ENCODE measurements around the gene FCHSD2.

GRCh38 chr11:72930008-72930407 lies 212.1 kb downstream of the FCHSD2 start:
- TF ChIP-seq REST (IDR thresholded peaks at IDR 0.05; ENCODE audit: borderline replicate concordance) (no peak), REST (CRISPR knock-in tag; IDR thresholded peaks at IDR 0.05; ENCODE audit: low read depth) (no peak), CTCF (IDR thresholded peaks at IDR 0.05 in 2 of 3, conservative IDR thresholded peaks at IDR 0.05 in 1 of 3; ENCODE audit: insufficient read depth in 2 of 3, low read depth in 1 of 3, low read length in 3 of 3) (no peak), TCF7 (IDR thresholded peaks at IDR 0.05; ENCODE audit: borderline replicate concordance) (no peak), MAFF (IDR thresholded peaks at IDR 0.05; ENCODE audit: low read length) (no peak), CREB1 (IDR thresholded peaks at IDR 0.05) (no peak), CREB1 (CRISPR knock-in tag; IDR thresholded peaks at IDR 0.05) (no peak), NR3C1 (CRISPR knock-in tag; IDR thresholded peaks at IDR 0.05) (no peak), VEZF1 (CRISPR knock-in tag; IDR thresholded peaks at IDR 0.05) (no peak), EP300 (IDR thresholded peaks at IDR 0.05; ENCODE audit: low read length) (no peak), PHB (CRISPR knock-in tag; IDR thresholded peaks at IDR 0.05) (no peak), HDAC2 (IDR thresholded peaks at IDR 0.05) (no peak), E2F6 (IDR thresholded peaks at IDR 0.05; ENCODE audit: borderline replicate concordance in 1 of 2, extremely low read depth in 1 of 2, insufficient read depth in 1 of 2, insufficient read length in 1 of 2, low read depth in 1 of 2, low read length in 1 of 2, poor library complexity in 1 of 2, severe bottlenecking in 1 of 2) (no peak)

Measured in K562 (cell line).